ENCODE data around the gene N4BP2L2.

N4BP2L2 gene

GRCh38 chr13:32530841-32531253 lies 7.7 kb downstream of the N4BP2L2 start:
- H3K4me2 ChIP-seq (ENCODE audit: insufficient read depth, low read length): peak overlapping the region; percentile 47
- no peak overlapping the region for H3K9ac ChIP-seq (ENCODE audit: low read depth, low read length)
- peak overlapping the region; percentile 48 for H3K27ac ChIP-seq (ENCODE audit: low read length)
- ATAC-seq (ENCODE audit: insufficient read depth, low read depth): peak; percentile 63
- H3K9me3 ChIP-seq (ENCODE audit: insufficient read depth, low read length, severe bottlenecking): no peaks in the 10 kb centered on the region
- peaks cover 97% of the 10 kb centered on the region for H3K79me2 ChIP-seq (ENCODE audit: insufficient read depth, low read length)
- no peak for DNase-seq
- peaks cover 50% of the 10 kb centered on the region for H3K4me1 ChIP-seq (ENCODE audit: insufficient read depth, low read length)
- TF ChIP-seq CTCF (IDR thresholded peaks at IDR 0.05; ENCODE audit: borderline replicate concordance, extremely low read depth, low read length, poor library complexity, severe bottlenecking) (no peak), EZH2 (IDR thresholded peaks at IDR 0.05; ENCODE audit: borderline replicate concordance, low read depth, low read length, severe bottlenecking) (no peak)
- H2AFZ ChIP-seq (ENCODE audit: low read depth, low read length): no peak overlapping the region
- no peaks in the 10 kb centered on the region for H3K27me3 ChIP-seq (ENCODE audit: insufficient read depth, low read length, poor library complexity)
- H4K20me1 ChIP-seq (ENCODE audit: insufficient read depth, low read length): peaks cover 36% of the 10 kb centered on the region
- H3K4me3 ChIP-seq (ENCODE audit: low read depth in 1 of 2, low read length in 2 of 2): no peak overlapping the region
- H3K36me3 ChIP-seq (ENCODE audit: insufficient read depth, low read length): peaks cover 42% of the 10 kb centered on the region

DNA sequence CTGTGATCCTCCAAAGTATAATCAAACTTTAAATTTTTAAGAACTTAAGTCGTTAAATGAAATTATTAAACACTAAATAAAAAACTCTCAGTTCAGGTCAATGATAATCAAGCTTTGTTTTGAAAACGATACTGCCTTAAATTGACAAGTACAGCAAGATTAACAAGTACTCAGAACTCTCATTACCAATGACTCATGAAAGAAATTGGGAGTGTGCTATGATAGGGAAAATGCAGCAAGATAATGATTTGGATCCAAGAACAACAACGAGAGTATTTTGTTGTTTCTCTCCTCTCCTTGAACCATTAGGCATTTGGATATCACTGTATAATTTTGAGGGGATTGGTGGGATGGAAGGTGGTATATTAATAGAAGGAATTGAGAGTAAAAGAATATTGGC lies 10.2 kb downstream of the N4BP2L2 start:
- no peaks in the 10 kb centered on the region for H3K27me3 ChIP-seq (ENCODE audit: insufficient read depth, low read length, poor library complexity)
- DNase-seq (no peak), ATAC-seq (ENCODE audit: insufficient read depth, low read depth) (no peak)
- peaks cover 29% of the 10 kb centered on the region for H4K20me1 ChIP-seq (ENCODE audit: insufficient read depth, low read length)
- no peak overlapping the region for H3K9ac ChIP-seq (ENCODE audit: low read depth, low read length)
- H3K9me3 ChIP-seq (ENCODE audit: insufficient read depth, low read length, severe bottlenecking): no peaks in the 10 kb centered on the region
- H3K36me3 ChIP-seq (ENCODE audit: insufficient read depth, low read length): peaks cover 30% of the 10 kb centered on the region
- peaks cover 97% of the 10 kb centered on the region for H3K79me2 ChIP-seq (ENCODE audit: insufficient read depth, low read length)
- 0 out of 2 replicates have a peak overlapping the region, but pooled peaks have one; percentile 2 for H3K4me2 ChIP-seq (ENCODE audit: insufficient read depth, low read length)
- no peak overlapping the region for H2AFZ ChIP-seq (ENCODE audit: low read depth, low read length)
- peaks cover 26% of the 10 kb centered on the region for H3K4me1 ChIP-seq (ENCODE audit: insufficient read depth, low read length)
- H3K27ac ChIP-seq (ENCODE audit: low read length): no peak overlapping the region
- H3K4me3 ChIP-seq (ENCODE audit: low read depth in 1 of 2, low read length in 2 of 2): no peak overlapping the region
- TF ChIP-seq CTCF (IDR thresholded peaks at IDR 0.05; ENCODE audit: borderline replicate concordance, extremely low read depth, low read length, poor library complexity, severe bottlenecking) (no peak), EZH2 (IDR thresholded peaks at IDR 0.05; ENCODE audit: borderline replicate concordance, low read depth, low read length, severe bottlenecking) (no peak)

- no peak for DNase-seq
- TF ChIP-seq CTCF (IDR thresholded peaks at IDR 0.05; ENCODE audit: borderline replicate concordance, extremely low read depth, low read length, poor library complexity, severe bottlenecking): no peak
- TF ChIP-seq EZH2 (IDR thresholded peaks at IDR 0.05; ENCODE audit: borderline replicate concordance, low read depth, low read length, severe bottlenecking): no peak
- Histone ChIP-seq H3K9ac (ENCODE audit: low read depth, low read length) (no peak overlapping the region), H2AFZ (ENCODE audit: low read depth, low read length) (no peak overlapping the region), H3K27me3 (ENCODE audit: insufficient read depth, low read length, poor library complexity) (no peaks in the 10 kb centered on the region), H3K36me3 (ENCODE audit: insufficient read depth, low read length) (peaks cover 36% of the 10 kb centered on the region), H3K4me3 (ENCODE audit: low read depth in 1 of 2, low read length in 2 of 2) (no peak overlapping the region), H4K20me1 (ENCODE audit: insufficient read depth, low read length) (peaks cover 26% of the 10 kb centered on the region), H3K4me1 (ENCODE audit: insufficient read depth, low read length) (peaks cover 17% of the 10 kb centered on the region), H3K79me2 (ENCODE audit: insufficient read depth, low read length) (peaks cover 97% of the 10 kb centered on the region), H3K4me2 (ENCODE audit: insufficient read depth, low read length) (no peak overlapping the region), H3K27ac (ENCODE audit: low read length) (no peak overlapping the region), H3K9me3 (ENCODE audit: insufficient read depth, low read length, severe bottlenecking) (no peaks in the 10 kb centered on the region)
- ATAC-seq (ENCODE audit: insufficient read depth, low read depth): no peak
Observed at GRCh38 chr13:32527151-32527550, 11.4 kb downstream of the N4BP2L2 start.

DNA sequence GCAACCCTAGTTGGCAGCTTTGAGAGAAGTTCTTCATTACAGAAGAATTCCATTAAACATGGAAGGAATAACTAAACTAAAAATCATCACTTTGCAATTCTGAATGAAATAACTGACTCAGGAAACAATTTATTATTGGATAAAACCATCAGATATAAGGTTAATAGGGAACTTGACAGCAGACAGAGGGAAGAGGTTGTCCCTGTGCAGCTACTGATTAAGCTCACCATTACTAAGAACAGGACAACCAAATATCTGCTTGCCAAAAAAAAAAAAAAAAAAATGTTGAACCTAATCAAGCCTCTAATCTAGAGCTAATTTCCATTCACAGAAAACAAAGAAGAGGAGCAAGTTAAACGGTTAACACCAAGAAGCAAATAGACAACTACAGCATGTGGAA lies 12.8 kb downstream of the N4BP2L2 start:
- peaks cover 3% of the 10 kb centered on the region for H3K4me1 ChIP-seq (ENCODE audit: insufficient read depth, low read length)
- DNase-seq: no peak

More for the DNA sequence above, 12.8 kb downstream of the N4BP2L2 start:
- Histone ChIP-seq H3K9ac (ENCODE audit: low read depth, low read length) (no peak overlapping the region), H3K27me3 (ENCODE audit: insufficient read depth, low read length, poor library complexity) (no peaks in the 10 kb centered on the region), H3K27ac (ENCODE audit: low read length) (no peak overlapping the region), H3K36me3 (ENCODE audit: insufficient read depth, low read length) (peaks cover 45% of the 10 kb centered on the region), H3K9me3 (ENCODE audit: insufficient read depth, low read length, severe bottlenecking) (no peaks in the 10 kb centered on the region), H2AFZ (ENCODE audit: low read depth, low read length) (no peak overlapping the region), H3K4me2 (ENCODE audit: insufficient read depth, low read length) (no peak overlapping the region), H4K20me1 (ENCODE audit: insufficient read depth, low read length) (peaks cover 12% of the 10 kb centered on the region), H3K4me3 (ENCODE audit: low read depth in 1 of 2, low read length in 2 of 2) (no peak overlapping the region), H3K79me2 (ENCODE audit: insufficient read depth, low read length) (peaks cover 88% of the 10 kb centered on the region)
- ATAC-seq (ENCODE audit: insufficient read depth, low read depth): no peak
- no peak for TF ChIP-seq CTCF (IDR thresholded peaks at IDR 0.05; ENCODE audit: borderline replicate concordance, extremely low read depth, low read length, poor library complexity, severe bottlenecking)
- TF ChIP-seq EZH2 (IDR thresholded peaks at IDR 0.05; ENCODE audit: borderline replicate concordance, low read depth, low read length, severe bottlenecking): no peak
